CD14-positive monocyte (primary cell): ENCODE results near the gene CNDP2. TPM values are rescaled to one million over a fixed set of nuclear protein-coding genes. Genes with fewer than 3 reads are reported as not detected.

Experiments
- DNase-seq, 3 donors: peaks; one replicate each; pipeline ENCODE4 v3.0.0-alpha.2; 2011 to 2022
- H2AFZ ChIP-seq: 2 replicates; pipeline ENCODE4 v1.6.0; 2012; ENCODE audit warnings: mild to moderate bottlenecking, low read depth, low read length, inconsistent platforms; ENCODE audit not compliant: insufficient read depth, poor library complexity, severe bottlenecking
- H3K27ac ChIP-seq, 2 donors: 1 replicate in 1 of 2; 2 replicates in 1 of 2; pipeline ENCODE4 v1.5.1; 2012 to 2013; ENCODE audit warnings: low read length in 2 of 2, control low read depth in 1 of 2, inconsistent platforms in 1 of 2, low read depth in 1 of 2, mild to moderate bottlenecking in 1 of 2
- H3K27me3 ChIP-seq, 2 donors: one replicate each; pipeline versions ENCODE4 v1.6.0 to v1.6.1; 2011 to 2013; ENCODE audit warnings: low read length in 2 of 2; ENCODE audit not compliant: control insufficient read depth in 2 of 2, insufficient read depth in 2 of 2
- H3K36me3 ChIP-seq, 2 donors: replicated peaks in 1 of 2; 1 replicate in 1 of 2; 2 replicates in 1 of 2; pipeline versions ENCODE4 v1.5.1 to v1.6.1; 2012 to 2013; ENCODE audit warnings: low read length in 2 of 2, control low read depth in 1 of 2, inconsistent platforms in 1 of 2, mild to moderate bottlenecking in 1 of 2; ENCODE audit not compliant: insufficient read depth in 2 of 2, control insufficient read depth in 1 of 2
- H3K4me1 ChIP-seq, 2 donors: 1 replicate in 1 of 2; 2 replicates in 1 of 2; pipeline versions ENCODE4 v1.5.1 to v1.6.1; 2012 to 2013; ENCODE audit warnings: low read length in 2 of 2, control low read depth in 1 of 2, inconsistent platforms in 1 of 2, mild to moderate bottlenecking in 1 of 2, moderate library complexity in 1 of 2; ENCODE audit not compliant: insufficient read depth in 2 of 2, control insufficient read depth in 1 of 2
- H3K4me2 ChIP-seq: replicated peaks from 2 replicates; pipeline ENCODE3; 2012; ENCODE audit warnings: low read length, moderate library complexity, mild to moderate bottlenecking; ENCODE audit not compliant: poor library complexity, severe bottlenecking; ENCODE audit errors: extremely low read depth
- H3K4me3 ChIP-seq, 3 experiments: fragments of 200-600 bp in 1 of 3; sonication (generic) in 1 of 3; replicated peaks in 1 of 3; 1 replicate in 2 of 3; 2 replicates in 1 of 3; pipeline ENCODE4 v1.5.1; 2011 to 2013; ENCODE audit warnings: low read length in 3 of 3, mild to moderate bottlenecking in 3 of 3, control low read depth in 2 of 3, low read depth in 2 of 3, inconsistent platforms in 1 of 3, moderate library complexity in 1 of 3
- H3K79me2 ChIP-seq: 2 replicates; pipeline ENCODE4 v1.6.0; 2012; ENCODE audit warnings: mild to moderate bottlenecking, control low read depth, inconsistent platforms, low read length, moderate library complexity; ENCODE audit not compliant: insufficient read depth
- H3K9ac ChIP-seq: 2 replicates; pipeline ENCODE4 v1.6.0; 2017; ENCODE audit warnings: low read length, mild to moderate bottlenecking; ENCODE audit not compliant: insufficient read depth, poor library complexity, severe bottlenecking
- H3K9me3 ChIP-seq, 2 donors: replicated peaks in 1 of 2; 1 replicate in 1 of 2; 2 replicates in 1 of 2; pipeline versions ENCODE4 v1.5.1 to v1.6.1; 2012 to 2013; ENCODE audit warnings: low read length in 2 of 2, control low read depth in 1 of 2; ENCODE audit not compliant: control insufficient read depth in 1 of 2, insufficient read depth in 1 of 2
- H4K20me1 ChIP-seq: 2 replicates; pipeline ENCODE4 v1.6.0; 2012; ENCODE audit warnings: mild to moderate bottlenecking, low read length, control low read depth, moderate library complexity; ENCODE audit not compliant: insufficient read depth
- H3K27ac Mint-ChIP-seq, 7 donors: one replicate each; pipeline ENCODE4 v1.8.0; 2020; ENCODE audit warnings: mild to moderate bottlenecking in 7 of 7, mixed read lengths in 7 of 7, moderate library complexity in 6 of 7, inconsistent platforms in 2 of 7
- H3K27me3 Mint-ChIP-seq, 3 donors: one replicate each; pipeline ENCODE4 v1.8.0; 2021 to 2022; ENCODE audit warnings: low read depth in 3 of 3, mild to moderate bottlenecking in 3 of 3, mixed read lengths in 3 of 3, moderate library complexity in 3 of 3, inconsistent platforms in 1 of 3
- H3K36me3 Mint-ChIP-seq, 2 donors: one replicate each; pipeline ENCODE4 v1.8.0; 2020; ENCODE audit warnings: mixed read lengths in 2 of 2, inconsistent platforms in 1 of 2, mild to moderate bottlenecking in 1 of 2
- H3K4me1 Mint-ChIP-seq: one replicate; pipeline ENCODE4 v1.8.0; 2020; ENCODE audit warnings: mild to moderate bottlenecking, mixed read lengths
- H3K4me3 Mint-ChIP-seq, 2 donors: one replicate each; pipeline ENCODE4 v1.8.0; 2020; ENCODE audit warnings: mild to moderate bottlenecking in 2 of 2, mixed read lengths in 2 of 2, moderate library complexity in 1 of 2
- H3K9me3 Mint-ChIP-seq, 7 donors: one replicate each; pipeline ENCODE4 v1.8.0; 2020 to 2022; ENCODE audit warnings: mixed read lengths in 7 of 7, mild to moderate bottlenecking in 6 of 7, moderate library complexity in 6 of 7, inconsistent platforms in 2 of 7
- CTCF ChIP-seq: fragments of 200-600 bp; IDR thresholded peaks from one replicate; pipeline ENCODE4 v1.8.0; 2022; ENCODE audit warnings: antibody characterized with exemption, mild to moderate bottlenecking
- WGBS: methylation state at CpG from one replicate; pipeline ENCODE4 v1.1.5; 2013; ENCODE audit warnings: missing lambda C conversion rate; ENCODE audit not compliant: insufficient coverage; 5-methylcytosine and 5-hydroxymethylcytosine counted together
- intact Hi-C, 2 donors: fragments of 100-400 bp; cut with micrococcal nuclease; formaldehyde crosslinking; loops; one replicate each; pipeline versions ENCODE4 v1.15.0 to v1.15.1; 2023
- polyA plus RNA-seq, 3 donors: library from polyadenylated mRNA; depleted of rRNA in 1 of 3; unstranded in 2 of 3; stranded (reverse) in 1 of 3; fragments of 300-500 nt in 2 of 3; fragments of >200 nt in 1 of 3; fragmentation: Illumina TruSeq in 2 of 3; gene quantifications; 1 replicate in 2 of 3; 2 replicates in 1 of 3; pipeline ENCODE4 v1.2.3, GENCODE V29; 2012 to 2021

Gene CNDP2
- polyA plus RNA-seq, 3 donors = 103 to 186 (median 122) TPM

DNA sequence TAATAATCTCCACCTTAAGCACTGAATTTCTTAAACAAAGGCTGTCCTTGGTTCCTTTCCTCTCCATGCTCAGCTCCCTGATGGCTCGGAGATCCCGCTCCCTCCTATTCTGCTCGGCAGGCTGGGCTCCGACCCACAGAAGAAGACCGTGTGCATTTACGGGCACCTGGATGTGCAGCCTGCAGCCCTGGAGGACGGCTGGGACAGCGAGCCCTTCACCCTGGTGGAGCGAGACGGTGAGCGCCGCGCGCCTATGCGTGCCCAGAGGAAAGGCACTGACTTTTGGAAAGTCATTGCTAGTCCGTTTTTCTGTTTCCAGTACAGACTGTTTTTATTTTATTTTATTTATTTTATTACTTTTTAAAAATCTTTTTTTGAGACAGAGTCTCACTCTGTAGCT lies 9.6 kb downstream of the CNDP2 start:
- H3K4me3 Mint-ChIP-seq = no peak overlapping the region
- 100% methylated on average over 8 of the region's 16 CpGs for WGBS
- peaks cover 36% of the 10 kb centered on the region for H3K79me2 ChIP-seq

GRCh38 chr18:74506448-74507084 lies 10.4 kb downstream of the CNDP2 start:
- no peak for DNase-seq
- Histone ChIP-seq H4K20me1 (peaks cover 42% of the 10 kb centered on the region), H3K27me3 (no peaks in the 10 kb centered on the region), H3K4me3 (no peak overlapping the region), H3K9ac (no peak overlapping the region), H3K9me3 (no peaks in the 10 kb centered on the region), H3K36me3 (peaks cover 89 to 99% of the 10 kb centered on the region in 2 donors), H3K4me1 (peaks cover 7 to 14% of the 10 kb centered on the region in 2 donors), H2AFZ (no peak overlapping the region), H3K4me2 (no peak overlapping the region), H3K27ac (peak overlapping the region; percentile 38 to 60), H3K79me2 (peaks cover 28% of the 10 kb centered on the region)
- H3K4me1 Mint-ChIP-seq = peaks cover 24% of the 10 kb centered on the region
- H3K27ac Mint-ChIP-seq = peak overlapping the region in 5 of 7 donors; percentile 47 to 85 (median 74)
- H3K4me3 Mint-ChIP-seq = no peak overlapping the region
- no peak for TF ChIP-seq CTCF
- intact Hi-C loops = no loop called here
- peaks cover 92 to 96% of the 10 kb centered on the region in 2 donors for H3K36me3 Mint-ChIP-seq
- H3K9me3 Mint-ChIP-seq = no peaks in the 10 kb centered on the region
- H3K27me3 Mint-ChIP-seq = peaks cover 0 to 1% (median 0%) of the 10 kb centered on the region in 3 donors
- WGBS = 13% methylated on average over 11 of the region's 11 CpGs

More for the DNA sequence above, 9.6 kb downstream of the CNDP2 start:
- H3K27me3 Mint-ChIP-seq = no peaks in the 10 kb centered on the region
- no peak overlapping the region for H3K4me2 ChIP-seq
- H4K20me1 ChIP-seq = peaks cover 40% of the 10 kb centered on the region
- H3K9ac ChIP-seq = no peak overlapping the region
- peaks cover 15 to 22% of the 10 kb centered on the region in 2 donors for H3K4me1 ChIP-seq
- H3K36me3 Mint-ChIP-seq = peaks cover 89 to 95% of the 10 kb centered on the region in 2 donors
- no peak overlapping the region for H3K27ac ChIP-seq
- TF ChIP-seq CTCF = no peak
- H3K4me3 ChIP-seq = no peak overlapping the region
- intact Hi-C loops = no loop called here
- DNase-seq = no peak
- H3K27ac Mint-ChIP-seq = peak overlapping the region in 2 of 7 donors; percentile 28 to 73
- H3K9me3 Mint-ChIP-seq = no peaks in the 10 kb centered on the region
- no peaks in the 10 kb centered on the region for H3K9me3 ChIP-seq
- H3K27me3 ChIP-seq = no peaks in the 10 kb centered on the region
- no peak overlapping the region for H2AFZ ChIP-seq
- peaks cover 81 to 97% of the 10 kb centered on the region in 2 donors for H3K36me3 ChIP-seq
- peaks cover 32% of the 10 kb centered on the region for H3K4me1 Mint-ChIP-seq
